ENCODE results near the gene ASRGL1. TPM values are rescaled to one million over a fixed set of nuclear protein-coding genes. Genes with fewer than 3 reads are reported as not detected.

The ASRGL1 gene
- total RNA-seq, 1 experiment from 2014 or later = 31.1 TPM

DNA sequence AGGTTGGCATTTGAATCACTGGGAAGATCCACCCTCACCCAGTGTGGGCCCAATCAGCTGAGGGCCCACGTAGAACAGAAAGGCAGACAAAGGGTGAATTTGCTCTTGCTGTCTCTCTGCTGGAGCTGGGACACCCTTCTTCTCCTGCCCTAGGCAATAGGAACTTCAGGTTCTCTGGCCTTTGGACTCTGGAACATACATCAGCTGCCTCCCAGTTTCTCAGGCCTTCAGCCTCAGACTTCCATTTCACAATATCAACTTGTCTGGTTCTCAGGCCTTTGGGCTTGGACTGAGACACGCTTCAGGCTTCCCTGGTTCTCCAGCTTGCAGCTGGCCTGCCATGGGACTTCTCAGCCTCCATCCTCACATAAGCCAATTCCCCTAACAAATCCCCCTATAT is 14.7 kb upstream of the ASRGL1 start:
- Mint-ChIP-seq H3K4me3 (no peak overlapping the region), H3K9me3 (no peaks in the 10 kb centered on the region; a peak in 1 of 5 replicates), H3K4me1 (peaks cover 20 to 21% of the 10 kb centered on the region in 2 experiments), H3K27me3 (ENCODE audit: low read depth) (peaks cover 12% of the 10 kb centered on the region), H3K27ac (no peak overlapping the region), H3K36me3 (ENCODE audit: insufficient read depth in 1 of 3, low read depth in 3 of 3) (no peaks in the 10 kb centered on the region; a peak in 1 of 7 replicates)
- no peak overlapping the region for H3K4me2 ChIP-seq (ENCODE audit: insufficient read depth, insufficient read length, low read length)
- no peak overlapping the region for H2AK5ac ChIP-seq (ENCODE audit: insufficient read length, low read length)
- no peak overlapping the region for H2BK120ac ChIP-seq (ENCODE audit: low read depth, low read length, poor library complexity, severe bottlenecking)
- H3K27ac ChIP-seq (ENCODE audit: insufficient read length, low read depth, low read length) = no peak overlapping the region
- H3K56ac ChIP-seq (ENCODE audit: insufficient read length, low read depth, low read length) = no peak overlapping the region
- H3K9ac ChIP-seq (ENCODE audit: extremely low read depth, insufficient read length, low read length) = no peak overlapping the region
- TF ChIP-seq, protein P1, sequence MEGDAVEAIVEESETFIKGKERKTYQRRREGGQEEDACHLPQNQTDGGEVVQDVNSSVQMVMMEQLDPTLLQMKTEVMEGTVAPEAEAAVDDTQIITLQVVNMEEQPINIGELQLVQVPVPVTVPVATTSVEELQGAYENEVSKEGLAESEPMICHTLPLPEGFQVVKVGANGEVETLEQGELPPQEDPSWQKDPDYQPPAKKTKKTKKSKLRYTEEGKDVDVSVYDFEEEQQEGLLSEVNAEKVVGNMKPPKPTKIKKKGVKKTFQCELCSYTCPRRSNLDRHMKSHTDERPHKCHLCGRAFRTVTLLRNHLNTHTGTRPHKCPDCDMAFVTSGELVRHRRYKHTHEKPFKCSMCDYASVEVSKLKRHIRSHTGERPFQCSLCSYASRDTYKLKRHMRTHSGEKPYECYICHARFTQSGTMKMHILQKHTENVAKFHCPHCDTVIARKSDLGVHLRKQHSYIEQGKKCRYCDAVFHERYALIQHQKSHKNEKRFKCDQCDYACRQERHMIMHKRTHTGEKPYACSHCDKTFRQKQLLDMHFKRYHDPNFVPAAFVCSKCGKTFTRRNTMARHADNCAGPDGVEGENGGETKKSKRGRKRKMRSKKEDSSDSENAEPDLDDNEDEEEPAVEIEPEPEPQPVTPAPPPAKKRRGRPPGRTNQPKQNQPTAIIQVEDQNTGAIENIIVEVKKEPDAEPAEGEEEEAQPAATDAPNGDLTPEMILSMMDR (conservative IDR thresholded peaks at IDR 0.05) = no peak
- H2BK15ac ChIP-seq (ENCODE audit: low read depth, low read length) = no peak overlapping the region
- H2BK20ac ChIP-seq (ENCODE audit: low read depth, low read length, poor library complexity, severe bottlenecking) = no peak overlapping the region
- H3K27me3 ChIP-seq (ENCODE audit: insufficient read depth, low read length) = no peaks in the 10 kb centered on the region
- H3K18ac ChIP-seq (ENCODE audit: insufficient read length, low read depth, low read length) = no peak overlapping the region
- H3T11ph ChIP-seq (ENCODE audit: low read length) = no peak overlapping the region
- no peaks in the 10 kb centered on the region for H4K20me1 ChIP-seq (ENCODE audit: control insufficient read depth, insufficient read depth, insufficient read length)
- no CpG with 5 or more reads among the region's 2 CpGs for WGBS (ENCODE audit: extremely low coverage, insufficient read length, low lambda C conversion rate)
- H2BK12ac ChIP-seq (ENCODE audit: insufficient read length, low read depth, low read length) = no peak overlapping the region
- H4K91ac ChIP-seq (ENCODE audit: insufficient read length, low read depth, low read length) = no peak overlapping the region
- no peak overlapping the region for H3K14ac ChIP-seq (ENCODE audit: insufficient read depth, low read length)
- H2AFZ ChIP-seq (ENCODE audit: low read length) = no peak overlapping the region
- H2BK5ac ChIP-seq (ENCODE audit: insufficient read length, low read length) = no peak overlapping the region
- H3K23ac ChIP-seq (ENCODE audit: insufficient read length, low read depth, low read length) = no peak overlapping the region
- no peak overlapping the region for H4K8ac ChIP-seq (replicated peaks; ENCODE audit: insufficient read length, low read depth, low read length)
- no peaks in the 10 kb centered on the region for H3K79me1 ChIP-seq (ENCODE audit: insufficient read depth, low read depth, low read length, poor library complexity, severe bottlenecking)
- H3K79me2 ChIP-seq (ENCODE audit: insufficient read depth, low read length) = no peaks in the 10 kb centered on the region
- DNase-seq = no peak
- no peaks in the 10 kb centered on the region for H3K9me3 ChIP-seq (ENCODE audit: control insufficient read depth, low read depth, low read length)
- H4K5ac ChIP-seq (ENCODE audit: insufficient read length, low read depth, low read length) = no peak overlapping the region
- no peak overlapping the region for H3K4ac ChIP-seq (ENCODE audit: low read depth, low read length)
- H3K4me1 ChIP-seq (ENCODE audit: insufficient read depth, low read length) = no peaks in the 10 kb centered on the region; the same call in 1 of the 2 replicates
- no peaks in the 10 kb centered on the region for H3K23me2 ChIP-seq (ENCODE audit: insufficient read length, low read depth, low read length, poor library complexity, severe bottlenecking)
